Measurements from ENCODE around the gene TM9SF1.
A peak's percentile ranks its signal among the peaks of the same experiment; 100 is the strongest.

The TM9SF1 gene

DNA sequence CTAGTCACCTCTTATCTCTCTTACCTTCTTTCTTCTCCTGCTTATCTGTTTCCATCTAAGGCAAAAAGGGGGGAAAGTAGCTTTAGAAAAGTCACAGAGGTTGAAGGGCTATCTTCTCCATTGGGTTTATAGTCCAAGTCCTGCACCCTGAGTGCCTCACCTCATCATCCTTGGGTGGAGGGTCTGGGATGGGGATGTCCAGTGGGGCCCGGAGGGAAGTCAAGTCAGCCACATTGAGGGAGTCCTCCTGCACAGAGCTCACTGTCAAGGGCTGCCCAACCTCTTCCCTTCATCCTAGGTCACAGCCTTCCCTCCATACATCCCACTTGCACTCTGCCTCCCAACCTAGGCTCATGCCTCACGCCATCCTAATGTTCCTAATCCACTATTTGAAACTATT, 50.0 kb downstream of the TM9SF1 start:
- Histone ChIP-seq H3K36me3 (ENCODE audit: insufficient read depth, low read length) (peaks cover 25% of the 10 kb centered on the region), H3K9ac (ENCODE audit: low read length) (no peak overlapping the region), H3K27ac (ENCODE audit: low read depth, low read length) (no peak overlapping the region), H3K4me1 (ENCODE audit: insufficient read depth, low read length) (peaks cover 36% of the 10 kb centered on the region), H3K4me3 (ENCODE audit: low read depth in 1 of 2, low read length in 2 of 2) (peak overlapping the region in 1 of 2 donors; percentile 88), H3K9me3 (ENCODE audit: low read length) (no peaks in the 10 kb centered on the region), H3K27me3 (ENCODE audit: control insufficient read depth in 1 of 2, insufficient read depth in 2 of 2, low read length in 2 of 2) (no peaks in the 10 kb centered on the region)

GRCh38 chr14:24144451-24144850, 50.8 kb downstream of the TM9SF1 start:
- H3K9me3 ChIP-seq (ENCODE audit: low read length) = no peaks in the 10 kb centered on the region
- H3K36me3 ChIP-seq (ENCODE audit: insufficient read depth, low read length) = peaks cover 22% of the 10 kb centered on the region
- no peaks in the 10 kb centered on the region for H3K27me3 ChIP-seq (ENCODE audit: control insufficient read depth in 1 of 2, insufficient read depth in 2 of 2, low read length in 2 of 2)
- no peak overlapping the region for H3K4me3 ChIP-seq (ENCODE audit: low read depth in 1 of 2, low read length in 2 of 2)
- H3K9ac ChIP-seq (ENCODE audit: low read length) = no peak overlapping the region
- no peak overlapping the region for H3K27ac ChIP-seq (ENCODE audit: low read depth, low read length)
- peaks cover 33% of the 10 kb centered on the region for H3K4me1 ChIP-seq (ENCODE audit: insufficient read depth, low read length)

DNA sequence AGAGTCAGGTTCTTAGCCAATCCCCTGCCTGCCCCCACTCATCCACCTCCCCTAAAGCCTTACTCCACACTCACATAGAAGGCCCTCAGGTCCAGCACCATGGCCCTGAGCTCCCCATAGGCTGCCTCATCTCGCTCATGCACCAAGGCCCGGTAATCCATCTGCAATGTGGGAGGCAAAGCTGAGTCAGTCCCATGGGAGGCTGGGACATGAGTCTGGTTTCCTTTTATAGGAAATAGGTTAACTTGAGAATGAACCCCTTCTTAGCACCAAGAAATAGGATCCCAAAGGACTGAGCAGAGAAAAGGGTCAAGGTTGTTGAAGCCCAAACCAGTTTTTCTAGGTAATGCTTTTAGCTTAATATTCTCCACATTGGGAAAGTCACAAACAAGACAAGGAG, 51.7 kb downstream of the TM9SF1 start:
- peaks cover 24% of the 10 kb centered on the region for H3K4me1 ChIP-seq (ENCODE audit: insufficient read depth, low read length)
- H3K4me3 ChIP-seq (ENCODE audit: low read depth in 1 of 2, low read length in 2 of 2) = no peak overlapping the region
- H3K9ac ChIP-seq (ENCODE audit: low read length) = no peak overlapping the region
- H3K27ac ChIP-seq (ENCODE audit: low read depth, low read length) = no peak overlapping the region
- H3K9me3 ChIP-seq (ENCODE audit: low read length) = no peaks in the 10 kb centered on the region
- H3K36me3 ChIP-seq (ENCODE audit: insufficient read depth, low read length) = peaks cover 26% of the 10 kb centered on the region
- H3K27me3 ChIP-seq (ENCODE audit: control insufficient read depth in 1 of 2, insufficient read depth in 2 of 2, low read length in 2 of 2) = no peaks in the 10 kb centered on the region

- H3K4me3 ChIP-seq (ENCODE audit: low read depth in 1 of 2, low read length in 2 of 2) = peak within 1 kb of the TSS; percentile 76 to 85
- H3K9ac ChIP-seq (ENCODE audit: low read length) = peak within 1 kb of the TSS; percentile 49
- peaks cover 40% of the 10 kb centered on the region for H3K36me3 ChIP-seq (ENCODE audit: insufficient read depth, low read length)
- no peaks in the 10 kb centered on the region for H3K27me3 ChIP-seq (ENCODE audit: control insufficient read depth in 1 of 2, insufficient read depth in 2 of 2, low read length in 2 of 2)
- peak within 1 kb of the TSS; percentile 96 for H3K27ac ChIP-seq (ENCODE audit: low read depth, low read length)
- no peaks in the 10 kb centered on the region for H3K9me3 ChIP-seq (ENCODE audit: low read length)
- peaks cover 28% of the 10 kb centered on the region for H3K4me1 ChIP-seq (ENCODE audit: insufficient read depth, low read length)
These were observed 54.0 kb downstream of the TM9SF1 start, which contains the start of gene EMC9 for GRCh38 chr14:24141097-24141880. Gene EMC9, minus strand, starts transcription at chr14:24141591. Its CDS starts 287 bp downstream, at chr14:24141304.

- Histone ChIP-seq H3K9ac (ENCODE audit: low read length) (no peak overlapping the region), H3K36me3 (ENCODE audit: insufficient read depth, low read length) (peaks cover 40% of the 10 kb centered on the region), H3K27me3 (ENCODE audit: control insufficient read depth in 1 of 2, insufficient read depth in 2 of 2, low read length in 2 of 2) (no peaks in the 10 kb centered on the region), H3K9me3 (ENCODE audit: low read length) (no peaks in the 10 kb centered on the region), H3K27ac (ENCODE audit: low read depth, low read length) (no peak overlapping the region), H3K4me3 (ENCODE audit: low read depth in 1 of 2, low read length in 2 of 2) (no peak overlapping the region), H3K4me1 (ENCODE audit: insufficient read depth, low read length) (peaks cover 23% of the 10 kb centered on the region)
These were observed 55.8 kb downstream of the TM9SF1 start for GRCh38 chr14:24139272-24139934.

All from muscle layer of colon (tissue), 2 donors.